Naive B cell (primary cell): ENCODE results near the gene TSR3. TPM values are rescaled to one million over a fixed set of nuclear protein-coding genes. Genes with fewer than 3 reads are reported as not detected.

Experiments
- ATAC-seq, 2 donors: fragments of 150-1000 bp; cut with Tn5 transposase; 2 replicates each; pipeline ENCODE4 v1.10.0; 2021; ENCODE audit warnings: low read depth in 2 of 2, mild to moderate bottlenecking in 2 of 2, moderate library complexity in 2 of 2
- DNase-seq: peaks from one replicate; pipeline ENCODE4 v3.0.0; 2022
- H3K27ac Mint-ChIP-seq, 6 donors: one replicate each; pipeline ENCODE4 v1.8.0; 2020 to 2022; ENCODE audit warnings: mild to moderate bottlenecking in 6 of 6, mixed read lengths in 6 of 6, moderate library complexity in 5 of 6, inconsistent platforms in 2 of 6
- H3K27me3 Mint-ChIP-seq, 3 donors: one replicate each; pipeline ENCODE4 v1.8.0; 2021 to 2022; ENCODE audit warnings: mixed read lengths in 3 of 3, mild to moderate bottlenecking in 1 of 3
- H3K36me3 Mint-ChIP-seq, 2 donors: one replicate each; pipeline ENCODE4 v1.8.0; 2020 to 2022; ENCODE audit warnings: mixed read lengths in 2 of 2, inconsistent platforms in 1 of 2, mild to moderate bottlenecking in 1 of 2
- H3K4me1 Mint-ChIP-seq, 3 donors: one replicate each; pipeline ENCODE4 v1.8.0; 2020 to 2022; ENCODE audit warnings: mixed read lengths in 3 of 3, inconsistent platforms in 1 of 3, mild to moderate bottlenecking in 1 of 3, moderate library complexity in 1 of 3
- H3K4me3 Mint-ChIP-seq, 8 donors: one replicate each; pipeline ENCODE4 v1.8.0; 2020 to 2022; ENCODE audit warnings: mild to moderate bottlenecking in 8 of 8, mixed read lengths in 8 of 8, moderate library complexity in 8 of 8, inconsistent platforms in 2 of 8
- H3K9me3 Mint-ChIP-seq, 7 donors: one replicate each; pipeline ENCODE4 v1.8.0; 2020 to 2022; ENCODE audit warnings: mixed read lengths in 7 of 7, mild to moderate bottlenecking in 5 of 7, inconsistent platforms in 2 of 7, moderate library complexity in 1 of 7
- polyA plus RNA-seq, 6 donors: library from polyadenylated mRNA; unstranded; fragments of 300-500 nt; fragmentation: Illumina TruSeq; gene quantifications; one replicate each; pipeline ENCODE4 v1.2.3, GENCODE V29; 2021; ENCODE audit warnings: low read depth in 6 of 6

TSR3 gene
- 100 to 1,000 TPM in 3 of 6 donors, 10 to 100 TPM in 3; 87.9 to 103 (median 99.1) TPM for polyA plus RNA-seq

GRCh38 chr16:1351582-1352362 is at the start of gene TSR3, which contains the start of gene GNPTG:
TSR3 (minus strand) TSS chr16:1351878; CDS start chr16:1351804, 74 bp downstream.
GNPTG (plus strand) TSS chr16:1351931; CDS start chr16:1351966, 35 bp downstream.
- H3K9me3 Mint-ChIP-seq: no peaks in the 10 kb centered on the region
- DNase-seq: peak; percentile 86
- ATAC-seq: peak; percentile 92 to 94
- H3K27ac Mint-ChIP-seq: peak within 1 kb of the TSS; percentile 82 to 93 (median 87)
- H3K36me3 Mint-ChIP-seq: no peaks in the 10 kb centered on the region
- H3K27me3 Mint-ChIP-seq: no peaks in the 10 kb centered on the region
- H3K4me1 Mint-ChIP-seq: peaks cover 27 to 44% (median 32%) of the 10 kb centered on the region in 3 donors
- peak within 1 kb of the TSS; percentile 76 to 93 (median 88) for H3K4me3 Mint-ChIP-seq

GRCh38 chr16:1401061-1401757 is 49.5 kb upstream of the TSR3 start:
- no peaks in the 10 kb centered on the region for H3K9me3 Mint-ChIP-seq
- no peak overlapping the region for H3K27ac Mint-ChIP-seq
- ATAC-seq: no peak
- H3K4me1 Mint-ChIP-seq: peaks cover 5 to 28% (median 6%) of the 10 kb centered on the region in 3 donors
- H3K27me3 Mint-ChIP-seq: no peaks in the 10 kb centered on the region
- no peak overlapping the region for H3K4me3 Mint-ChIP-seq
- no peaks in the 10 kb centered on the region for H3K36me3 Mint-ChIP-seq
- DNase-seq: no peak

GRCh38 chr16:1398826-1399581 is 47.3 kb upstream of the TSR3 start:
- H3K27me3 Mint-ChIP-seq: no peaks in the 10 kb centered on the region
- ATAC-seq: no peak
- H3K4me3 Mint-ChIP-seq: peak overlapping the region in 1 of 8 donors; percentile 32
- no peak for DNase-seq
- no peak overlapping the region for H3K27ac Mint-ChIP-seq
- no peaks in the 10 kb centered on the region for H3K36me3 Mint-ChIP-seq
- no peaks in the 10 kb centered on the region for H3K9me3 Mint-ChIP-seq
- H3K4me1 Mint-ChIP-seq: peaks cover 0 to 12% (median 5%) of the 10 kb centered on the region in 3 donors

GRCh38 chr16:1398351-1398750 is 46.7 kb upstream of the TSR3 start:
- ATAC-seq (no peak), DNase-seq (no peak)
- no peak overlapping the region for H3K27ac Mint-ChIP-seq
- peak overlapping the region in 1 of 8 donors; percentile 9 for H3K4me3 Mint-ChIP-seq
- no peaks in the 10 kb centered on the region for H3K9me3 Mint-ChIP-seq
- peaks cover 0 to 7% (median 2%) of the 10 kb centered on the region in 3 donors for H3K4me1 Mint-ChIP-seq
- no peaks in the 10 kb centered on the region for H3K27me3 Mint-ChIP-seq
- H3K36me3 Mint-ChIP-seq: no peaks in the 10 kb centered on the region

- DNase-seq (no peak), ATAC-seq (no peak)
- Mint-ChIP-seq H3K36me3 (no peaks in the 10 kb centered on the region), H3K27me3 (no peaks in the 10 kb centered on the region), H3K27ac (no peak overlapping the region), H3K9me3 (no peaks in the 10 kb centered on the region), H3K4me3 (no peak overlapping the region), H3K4me1 (peaks cover 0 to 4% (median 0%) of the 10 kb centered on the region in 3 donors)
These were observed 46.1 kb upstream of the TSR3 start for GRCh38 chr16:1397779-1398178.

GRCh38 chr16:1395444-1396031 is 43.9 kb upstream of the TSR3 start:
- no peak for ATAC-seq
- no peak overlapping the region for H3K4me3 Mint-ChIP-seq
- no peaks in the 10 kb centered on the region for H3K9me3 Mint-ChIP-seq
- peaks cover 0 to 4% (median 0%) of the 10 kb centered on the region in 3 donors for H3K4me1 Mint-ChIP-seq
- H3K27ac Mint-ChIP-seq: peak overlapping the region in 1 of 6 donors; percentile 59
- no peak for DNase-seq
- no peaks in the 10 kb centered on the region for H3K36me3 Mint-ChIP-seq
- H3K27me3 Mint-ChIP-seq: no peaks in the 10 kb centered on the region

- Mint-ChIP-seq H3K4me1 (peaks cover 0 to 4% (median 0%) of the 10 kb centered on the region in 3 donors), H3K27me3 (no peaks in the 10 kb centered on the region), H3K36me3 (no peaks in the 10 kb centered on the region)
These were observed 42.8 kb upstream of the TSR3 start for GRCh38 chr16:1394367-1394951.

GRCh38 chr16:1393613-1394176 is 42.0 kb upstream of the TSR3 start:
- DNase-seq (no peak), ATAC-seq (no peak)
- Mint-ChIP-seq H3K9me3 (no peaks in the 10 kb centered on the region), H3K27me3 (no peaks in the 10 kb centered on the region), H3K4me3 (no peak overlapping the region), H3K36me3 (no peaks in the 10 kb centered on the region), H3K4me1 (peaks cover 0 to 4% (median 0%) of the 10 kb centered on the region in 3 donors), H3K27ac (no peak overlapping the region)

More at GRCh38 chr16:1394367-1394951, 42.8 kb upstream of the TSR3 start:
- DNase-seq (no peak), ATAC-seq (no peak)
- H3K4me3 Mint-ChIP-seq: no peak overlapping the region
- no peaks in the 10 kb centered on the region for H3K9me3 Mint-ChIP-seq
- H3K27ac Mint-ChIP-seq: peak overlapping the region in 1 of 6 donors; percentile 70

- DNase-seq (no peak), ATAC-seq (no peak)
- H3K9me3 Mint-ChIP-seq: no peaks in the 10 kb centered on the region
- H3K4me3 Mint-ChIP-seq: peak overlapping the region in 1 of 8 donors; percentile 38
- no peaks in the 10 kb centered on the region for H3K36me3 Mint-ChIP-seq
- no peaks in the 10 kb centered on the region for H3K27me3 Mint-ChIP-seq
- no peaks in the 10 kb centered on the region for H3K4me1 Mint-ChIP-seq
- peak overlapping the region in 1 of 6 donors; percentile 24 for H3K27ac Mint-ChIP-seq
These were observed 41.1 kb upstream of the TSR3 start for GRCh38 chr16:1392826-1393225.

GRCh38 chr16:1390239-1390779 is 38.6 kb upstream of the TSR3 start:
- H3K4me1 Mint-ChIP-seq: peaks cover 0 to 8% (median 3%) of the 10 kb centered on the region in 3 donors
- H3K27ac Mint-ChIP-seq: peak overlapping the region in 1 of 6 donors; percentile 88
- no peaks in the 10 kb centered on the region for H3K27me3 Mint-ChIP-seq
- DNase-seq (no peak), ATAC-seq (no peak)
- no peaks in the 10 kb centered on the region for H3K36me3 Mint-ChIP-seq
- H3K9me3 Mint-ChIP-seq: no peaks in the 10 kb centered on the region
- no peak overlapping the region for H3K4me3 Mint-ChIP-seq

- no peaks in the 10 kb centered on the region for H3K9me3 Mint-ChIP-seq
- no peaks in the 10 kb centered on the region for H3K27me3 Mint-ChIP-seq
- no peak for ATAC-seq
- peaks cover 0 to 11% (median 3%) of the 10 kb centered on the region in 3 donors for H3K4me1 Mint-ChIP-seq
- H3K27ac Mint-ChIP-seq: no peak overlapping the region
- DNase-seq: no peak
- H3K4me3 Mint-ChIP-seq: no peak overlapping the region
- H3K36me3 Mint-ChIP-seq: peaks cover 0 to 5% of the 10 kb centered on the region in 2 donors
These were observed 38.1 kb upstream of the TSR3 start for GRCh38 chr16:1389762-1390161.

GRCh38 chr16:1387331-1387730 is 35.7 kb upstream of the TSR3 start:
- H3K27ac Mint-ChIP-seq: no peak overlapping the region
- no peaks in the 10 kb centered on the region for H3K9me3 Mint-ChIP-seq
- DNase-seq (no peak), ATAC-seq (no peak)
- H3K36me3 Mint-ChIP-seq: peaks cover 0 to 7% of the 10 kb centered on the region in 2 donors
- H3K4me3 Mint-ChIP-seq: no peak overlapping the region
- no peaks in the 10 kb centered on the region for H3K27me3 Mint-ChIP-seq
- H3K4me1 Mint-ChIP-seq: peaks cover 0 to 13% (median 3%) of the 10 kb centered on the region in 3 donors
